Activated naive CD8-positive, alpha-beta T cell treated with anti-CD3 and anti-CD28 coated beads, Interleukin-2, amount 50 U/mL, for 16 hours (primary cell): ENCODE measurements around the gene ST14.
"Not testable (repeated sequence)": the region's sequence is repeated elsewhere in the genome, so short reads cannot be mapped to it uniquely, and the experiment has no call there.

ENCODE experiments used
- DNase-seq: peaks from one replicate; pipeline ENCODE4 v3.0.0-alpha.2; 2020; ENCODE audit warnings: low read depth, low spot score

ST14 gene

DNA sequence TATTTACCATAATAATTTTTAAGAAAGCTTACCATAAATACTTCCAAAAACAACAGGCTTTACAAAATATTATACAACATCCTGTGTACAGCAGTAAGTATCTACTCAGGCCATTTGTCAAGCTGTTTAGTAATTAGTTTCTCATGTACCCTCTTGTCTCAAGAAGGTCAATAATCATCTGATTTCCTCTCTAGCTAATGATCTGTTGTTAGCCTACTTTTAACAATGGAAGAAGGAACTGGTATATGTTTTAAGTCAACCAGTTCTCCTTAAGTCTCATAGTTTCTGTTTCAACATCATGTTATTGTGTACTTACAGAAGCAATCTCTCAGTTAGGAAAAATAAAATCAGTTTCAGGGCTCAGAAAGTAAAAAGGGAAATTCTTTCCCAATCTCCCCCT, 73.9 kb downstream of the ST14 start:
- DNase-seq: not testable (repeated sequence)

DNA sequence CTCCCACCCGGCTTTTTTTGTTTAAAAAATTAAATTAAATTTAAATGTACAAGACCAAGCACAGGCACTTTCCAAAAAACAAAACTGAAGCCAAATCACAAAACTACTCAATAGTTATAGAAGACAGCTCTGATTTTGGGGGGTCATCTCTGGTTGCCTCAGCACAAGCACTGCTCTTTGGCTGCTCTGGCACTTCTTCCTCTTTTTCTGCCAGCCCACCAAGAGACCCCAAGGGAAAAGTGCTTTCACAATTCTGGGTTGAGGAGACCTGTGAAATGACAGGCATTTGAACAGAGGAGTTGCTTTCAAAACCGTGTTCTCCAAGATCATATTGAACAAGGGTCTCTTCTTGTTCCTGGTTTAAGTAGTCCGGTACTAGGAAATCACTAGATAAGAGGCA, 74.3 kb downstream of the ST14 start:
- not testable (repeated sequence) for DNase-seq

DNA sequence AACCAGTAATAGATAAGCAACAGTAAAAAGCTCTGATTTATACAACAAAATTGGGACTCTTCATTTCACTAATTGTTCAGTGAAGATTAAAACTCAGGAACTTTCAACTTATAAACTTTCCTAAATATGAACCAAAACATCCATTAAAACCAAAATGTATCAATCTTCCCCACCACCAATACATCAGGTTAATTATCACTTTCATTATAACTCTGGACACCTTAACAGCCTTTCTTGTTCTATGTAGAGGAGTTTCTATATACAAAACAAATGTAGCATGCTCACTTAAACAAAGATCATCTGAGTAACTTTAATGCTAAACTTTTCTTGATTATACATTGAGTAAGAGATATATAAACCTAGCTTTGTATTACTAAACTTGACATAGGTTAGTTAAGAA, 74.7 kb downstream of the ST14 start:
- DNase-seq: no peak

DNA sequence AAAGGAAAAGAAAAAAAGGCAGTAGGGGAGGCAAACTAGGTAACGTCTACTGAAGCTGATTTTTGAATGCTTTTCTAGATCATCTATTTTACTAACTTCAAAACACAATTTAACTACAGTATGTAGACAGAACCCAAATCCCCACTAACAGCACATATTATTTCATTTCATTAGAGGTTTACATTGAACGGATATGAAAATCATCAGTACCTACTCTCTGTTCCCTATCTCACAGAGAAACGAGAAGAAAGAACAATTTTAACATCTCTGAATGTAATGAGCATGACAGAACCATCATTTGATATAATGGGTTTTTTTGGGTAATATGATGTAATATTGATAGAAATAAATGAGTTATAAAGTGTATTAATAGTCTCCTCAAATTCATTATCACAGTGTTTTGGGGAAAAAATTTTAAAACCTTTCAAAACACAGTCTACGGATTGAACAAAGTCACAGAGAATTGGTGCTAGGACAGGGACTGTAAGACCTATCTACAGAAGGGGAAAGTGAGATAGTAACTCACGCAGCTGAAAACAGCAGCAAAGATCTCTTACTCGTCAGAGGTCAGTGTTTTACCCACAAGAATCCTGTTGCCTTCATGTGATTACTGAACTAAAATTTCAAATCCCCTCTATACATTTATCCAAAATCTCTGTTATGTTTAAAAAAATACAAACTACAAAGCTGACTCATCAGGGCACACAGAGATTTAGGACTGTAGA, 77.9 kb downstream of the ST14 start:
- no peak for DNase-seq

DNA sequence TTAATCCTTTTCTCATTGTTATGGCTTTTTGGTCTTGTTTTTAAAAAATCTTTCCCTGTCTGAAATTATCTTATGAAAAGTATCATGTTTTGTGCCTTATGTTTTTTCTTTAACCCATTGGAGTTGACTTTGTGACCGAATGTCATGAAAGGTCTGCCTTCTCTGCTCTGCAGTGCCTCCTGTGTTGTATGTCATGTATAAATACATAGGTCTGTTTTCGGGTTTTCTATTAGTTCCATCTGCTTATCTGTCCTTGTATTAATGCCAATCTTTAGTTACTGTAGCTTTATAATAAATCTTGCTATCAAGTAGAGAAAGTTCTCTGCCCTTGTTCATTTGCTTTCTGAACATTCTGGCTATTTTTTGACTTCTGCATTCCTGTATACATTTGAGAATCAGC, 82.1 kb downstream of the ST14 start:
- no peak for DNase-seq

DNA sequence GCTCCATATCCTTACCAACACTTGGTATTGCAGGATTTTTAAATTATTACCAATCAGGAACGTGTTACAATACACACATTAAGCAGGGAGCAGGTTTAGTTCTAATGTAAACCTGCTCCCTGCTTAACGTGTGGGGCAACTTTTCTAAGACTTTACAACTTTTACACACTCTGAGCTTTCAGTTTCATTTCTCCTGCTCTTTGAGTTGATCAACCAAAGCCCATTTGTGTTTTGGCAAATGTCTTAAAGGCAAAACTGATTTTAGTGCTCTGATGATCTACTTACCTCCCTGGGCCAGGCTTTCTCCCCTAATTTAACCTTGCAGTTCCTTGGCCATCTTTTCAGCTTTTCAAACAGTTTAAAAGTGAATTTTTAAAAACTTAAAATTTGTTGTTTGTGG, 84.2 kb downstream of the ST14 start:
- no peak for DNase-seq

GRCh38 chr11:130244848-130245247, 85.3 kb downstream of the ST14 start:
- DNase-seq: no peak

DNA sequence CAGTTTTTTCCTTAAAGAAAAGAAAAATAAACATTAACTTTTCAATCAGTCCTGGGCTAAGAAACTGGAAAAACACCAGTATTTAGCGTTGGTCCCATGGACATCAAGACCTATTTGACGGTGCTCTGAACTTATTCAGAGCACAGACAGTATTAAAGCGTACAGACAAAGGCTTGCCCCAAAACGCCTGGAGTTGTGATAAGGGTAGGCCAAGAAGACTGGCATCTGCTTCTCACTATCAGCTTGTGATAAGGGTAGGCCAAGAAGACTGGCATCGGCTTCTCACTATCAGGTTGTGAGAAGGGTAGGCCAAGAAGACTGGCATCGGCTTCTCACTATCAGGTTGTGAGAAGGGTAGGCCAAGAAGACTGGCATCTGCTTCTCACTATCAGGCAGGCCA, 85.8 kb downstream of the ST14 start:
- DNase-seq: not testable (repeated sequence)

GRCh38 chr11:130246270-130246669, 86.7 kb downstream of the ST14 start:
- DNase-seq: no peak

GRCh38 chr11:130246738-130247137, 87.2 kb downstream of the ST14 start:
- DNase-seq: no peak

DNA sequence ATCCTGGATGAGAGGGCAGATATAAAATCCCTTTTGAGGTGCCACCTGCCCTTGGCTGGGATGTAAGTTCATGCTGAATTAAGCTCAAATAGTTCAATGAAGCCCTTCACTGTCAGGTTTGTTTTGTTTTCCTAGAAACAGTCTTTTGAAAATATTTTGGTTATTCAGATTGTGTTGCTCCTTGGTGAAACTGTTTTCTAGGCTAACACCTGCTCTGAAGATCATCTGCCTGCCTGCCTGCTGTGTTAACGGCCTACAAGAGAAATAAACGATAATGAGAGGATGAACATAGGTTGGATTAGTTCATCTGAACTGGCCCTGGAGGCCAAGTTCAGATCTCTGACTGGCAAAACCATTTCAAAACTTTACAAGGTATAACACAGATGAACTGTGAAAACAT, 87.7 kb downstream of the ST14 start:
- no peak for DNase-seq

DNA sequence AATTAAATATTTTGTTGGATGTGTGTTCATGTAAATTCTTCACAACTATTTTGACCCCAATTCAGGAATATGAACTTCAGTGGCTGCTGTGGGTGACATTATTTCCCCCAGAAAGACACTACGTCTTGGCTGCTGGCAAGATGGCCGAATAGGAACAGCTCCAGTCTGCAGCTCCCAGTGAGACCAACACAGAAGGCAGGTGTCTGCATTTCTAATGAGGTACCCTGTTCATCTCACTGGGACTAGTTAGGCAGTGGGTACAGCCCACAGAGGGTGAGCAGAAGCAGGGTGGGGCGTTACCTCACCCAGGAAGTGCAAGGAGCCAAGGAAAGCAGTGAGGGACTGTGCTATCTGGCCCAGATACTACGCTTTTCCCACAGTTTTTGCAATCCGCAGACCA, 89.8 kb downstream of the ST14 start:
- DNase-seq: no peak

GRCh38 chr11:130249929-130250328, 90.3 kb downstream of the ST14 start:
- not testable (repeated sequence) for DNase-seq

- not testable (repeated sequence) for DNase-seq
Observed at GRCh38 chr11:130251763-130252162, 92.2 kb downstream of the ST14 start.
